ENCODE data around the gene CACNA1B. TPM values are rescaled to one million over a fixed set of nuclear protein-coding genes. Genes with fewer than 3 reads are reported as not detected.

Gene CACNA1B
- total and polyA plus RNA-seq, 4 donors = 0.01 to 0.20 (median 0.09) TPM; not detected in 1

DNA sequence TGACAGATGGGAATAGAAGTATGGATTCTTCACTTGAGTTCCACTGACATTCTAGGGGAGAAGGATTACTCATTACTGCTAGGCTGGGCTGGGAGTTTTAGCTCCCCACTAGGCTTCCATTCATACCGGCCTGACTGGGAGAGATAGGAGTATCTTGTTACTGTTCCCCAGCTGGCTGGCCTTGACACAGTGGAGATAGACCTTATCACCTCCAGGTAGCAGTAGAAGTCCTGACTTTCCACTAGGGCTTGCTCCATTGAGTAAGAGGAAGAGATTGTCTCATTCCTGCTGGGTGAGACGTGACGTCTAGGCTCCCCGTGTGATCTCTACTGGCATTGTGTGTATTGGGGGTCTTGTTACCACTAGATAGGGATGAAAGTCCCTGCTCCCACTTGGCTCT lies 156.4 kb downstream of the CACNA1B start:
- no peaks in the 10 kb centered on the region for H3K36me3 ChIP-seq (ENCODE audit: control insufficient read depth in 4 of 4, insufficient read depth in 4 of 4, low read length in 4 of 4)
- H3K27me3 ChIP-seq (ENCODE audit: control insufficient read depth in 3 of 3, insufficient read depth in 3 of 3, low read length in 2 of 3) = no peaks in the 10 kb centered on the region
- no peak overlapping the region for H3K27ac ChIP-seq (ENCODE audit: low read depth in 1 of 2, low read length in 1 of 2)
- H3K4me1 ChIP-seq (ENCODE audit: control insufficient read depth in 5 of 5, insufficient read depth in 5 of 5, low read length in 5 of 5) = no peaks in the 10 kb centered on the region
- TF ChIP-seq, protein P1, sequence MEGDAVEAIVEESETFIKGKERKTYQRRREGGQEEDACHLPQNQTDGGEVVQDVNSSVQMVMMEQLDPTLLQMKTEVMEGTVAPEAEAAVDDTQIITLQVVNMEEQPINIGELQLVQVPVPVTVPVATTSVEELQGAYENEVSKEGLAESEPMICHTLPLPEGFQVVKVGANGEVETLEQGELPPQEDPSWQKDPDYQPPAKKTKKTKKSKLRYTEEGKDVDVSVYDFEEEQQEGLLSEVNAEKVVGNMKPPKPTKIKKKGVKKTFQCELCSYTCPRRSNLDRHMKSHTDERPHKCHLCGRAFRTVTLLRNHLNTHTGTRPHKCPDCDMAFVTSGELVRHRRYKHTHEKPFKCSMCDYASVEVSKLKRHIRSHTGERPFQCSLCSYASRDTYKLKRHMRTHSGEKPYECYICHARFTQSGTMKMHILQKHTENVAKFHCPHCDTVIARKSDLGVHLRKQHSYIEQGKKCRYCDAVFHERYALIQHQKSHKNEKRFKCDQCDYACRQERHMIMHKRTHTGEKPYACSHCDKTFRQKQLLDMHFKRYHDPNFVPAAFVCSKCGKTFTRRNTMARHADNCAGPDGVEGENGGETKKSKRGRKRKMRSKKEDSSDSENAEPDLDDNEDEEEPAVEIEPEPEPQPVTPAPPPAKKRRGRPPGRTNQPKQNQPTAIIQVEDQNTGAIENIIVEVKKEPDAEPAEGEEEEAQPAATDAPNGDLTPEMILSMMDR (IDR thresholded peaks at IDR 0.05; ENCODE audit: control extremely low read depth, extremely low read depth) = no peak
- no peaks in the 10 kb centered on the region for H3K9me3 ChIP-seq (ENCODE audit: control insufficient read depth in 4 of 4, insufficient read depth in 3 of 4, low read length in 3 of 4)
- no peak overlapping the region for H3K4me3 ChIP-seq
- no peak for ATAC-seq (ENCODE audit: insufficient read depth, low FRiP score)
- H3K9ac ChIP-seq (ENCODE audit: insufficient read depth in 1 of 2, low read length in 2 of 2) = no peak overlapping the region
- no peak for DNase-seq
- WGBS, 2 donors = 75 to 85% methylated on average over 4 of the region's 4 CpGs

DNA sequence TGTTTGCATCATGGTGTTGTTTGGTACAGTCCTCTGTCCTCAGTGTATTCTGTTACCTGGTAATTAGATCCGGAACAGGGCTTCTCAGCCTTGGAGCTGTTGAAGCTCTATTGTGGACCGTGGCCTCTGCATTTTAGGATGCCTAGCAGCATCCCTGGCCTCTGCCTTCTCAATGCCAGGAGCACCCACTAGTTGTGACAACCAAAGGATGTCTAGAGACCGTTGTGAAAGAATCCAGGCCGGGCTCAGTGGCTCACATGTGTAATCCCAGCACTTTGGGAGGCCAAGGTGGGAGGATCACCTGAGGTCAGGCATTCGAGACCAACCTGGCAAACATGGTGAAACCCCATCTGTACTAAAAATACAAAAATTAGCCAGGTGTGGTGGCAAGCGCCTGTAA lies 159.6 kb downstream of the CACNA1B start:
- ATAC-seq (ENCODE audit: insufficient read depth, low FRiP score) = no peak
- no peaks in the 10 kb centered on the region for H3K9me3 ChIP-seq (ENCODE audit: control insufficient read depth in 4 of 4, insufficient read depth in 3 of 4, low read length in 3 of 4)
- 84 to 90% methylated on average over 6 of the region's 6 CpGs for WGBS, 2 donors

DNA sequence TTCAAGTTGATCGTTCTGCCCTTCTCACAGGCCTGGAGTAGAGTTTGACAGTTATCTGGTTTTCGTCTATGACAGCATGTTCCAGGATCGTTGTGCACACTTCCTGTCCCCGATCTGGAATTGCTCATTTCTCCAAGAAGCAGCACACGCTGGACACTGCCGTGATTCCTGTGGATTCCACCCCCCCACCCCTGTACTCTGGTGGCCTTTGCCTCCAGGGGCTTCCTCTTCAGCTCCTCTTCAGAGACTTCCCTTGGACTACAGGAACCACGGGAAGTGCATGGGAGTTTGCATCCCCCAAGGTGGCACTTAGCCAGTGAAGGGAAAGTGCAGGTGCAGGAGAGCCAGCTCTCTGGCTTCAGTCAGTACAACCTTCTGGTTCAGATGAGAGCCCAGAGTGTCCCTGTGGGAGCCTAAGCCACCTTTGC lies 160.7 kb downstream of the CACNA1B start:
- H3K36me3 ChIP-seq (ENCODE audit: control insufficient read depth in 4 of 4, insufficient read depth in 4 of 4, low read length in 4 of 4) = no peaks in the 10 kb centered on the region
- no peak overlapping the region for H3K27ac ChIP-seq (ENCODE audit: low read depth in 1 of 2, low read length in 1 of 2)
- H3K4me3 ChIP-seq = no peak overlapping the region
- TF ChIP-seq, protein P1 (IDR thresholded peaks at IDR 0.05; ENCODE audit: control extremely low read depth, extremely low read depth) = no peak
- ATAC-seq (ENCODE audit: insufficient read depth, low FRiP score) = no peak
- no peaks in the 10 kb centered on the region for H3K27me3 ChIP-seq (ENCODE audit: control insufficient read depth in 3 of 3, insufficient read depth in 3 of 3, low read length in 2 of 3)
- 37 to 48% methylated on average over 7 of the region's 7 CpGs for WGBS, 2 donors
- DNase-seq = peak in 1 of 3 donors; percentile 16
- no peak overlapping the region for H3K9ac ChIP-seq (ENCODE audit: insufficient read depth in 1 of 2, low read length in 2 of 2)
- H3K9me3 ChIP-seq (ENCODE audit: control insufficient read depth in 4 of 4, insufficient read depth in 3 of 4, low read length in 3 of 4) = no peaks in the 10 kb centered on the region
- no peaks in the 10 kb centered on the region for H3K4me1 ChIP-seq (ENCODE audit: control insufficient read depth in 5 of 5, insufficient read depth in 5 of 5, low read length in 5 of 5)

More for the DNA sequence above, 159.6 kb downstream of the CACNA1B start:
- no peaks in the 10 kb centered on the region for H3K36me3 ChIP-seq (ENCODE audit: control insufficient read depth in 4 of 4, insufficient read depth in 4 of 4, low read length in 4 of 4)
- no peak for DNase-seq
- no peaks in the 10 kb centered on the region for H3K27me3 ChIP-seq (ENCODE audit: control insufficient read depth in 3 of 3, insufficient read depth in 3 of 3, low read length in 2 of 3)
- H3K4me3 ChIP-seq = no peak overlapping the region
- no peak overlapping the region for H3K9ac ChIP-seq (ENCODE audit: insufficient read depth in 1 of 2, low read length in 2 of 2)
- H3K27ac ChIP-seq (ENCODE audit: low read depth in 1 of 2, low read length in 1 of 2) = no peak overlapping the region
- no peaks in the 10 kb centered on the region for H3K4me1 ChIP-seq (ENCODE audit: control insufficient read depth in 5 of 5, insufficient read depth in 5 of 5, low read length in 5 of 5)
- TF ChIP-seq, protein P1 (IDR thresholded peaks at IDR 0.05; ENCODE audit: control extremely low read depth, extremely low read depth) = no peak

Data from lung (tissue), 12 donors.